ENCODE results near the gene GPD2. TPM values are rescaled to one million over a fixed set of nuclear protein-coding genes. Genes with fewer than 3 reads are reported as not detected.
"Not testable (repeated sequence)": the region's sequence is repeated elsewhere in the genome, so short reads cannot be mapped to it uniquely, and the experiment has no call there.

Gene GPD2
- total RNA-seq, 1 donor from 2014 or later: 49.5 TPM

DNA sequence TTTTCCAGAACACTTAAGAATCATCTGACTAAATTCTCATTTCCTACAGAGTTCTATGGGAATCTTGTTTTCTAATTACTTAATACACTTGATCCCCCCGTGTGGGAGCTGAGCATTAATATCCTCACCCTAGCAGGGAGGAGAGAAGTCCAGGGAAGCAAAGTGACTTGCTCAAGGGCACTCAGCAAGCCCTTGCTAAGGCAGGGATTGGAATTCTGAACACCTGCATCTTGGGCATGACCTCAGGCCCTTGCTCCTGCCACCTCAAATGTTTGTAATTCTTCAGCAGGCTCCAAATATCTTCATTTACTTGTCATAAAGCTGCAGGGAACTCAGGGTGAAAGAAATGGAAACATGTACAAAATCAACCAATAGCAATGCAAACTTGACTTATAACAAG lies 162.4 kb downstream of the GPD2 start:
- Mint-ChIP-seq H3K36me3 (ENCODE audit: insufficient read depth) (no peaks in the 10 kb centered on the region), H3K27ac (no peak overlapping the region), H3K4me3 (ENCODE audit: low read depth) (no peak overlapping the region), H3K27me3 (no peaks in the 10 kb centered on the region), H3K9me3 (ENCODE audit: low read depth) (no peaks in the 10 kb centered on the region), H3K4me1 (ENCODE audit: low read depth) (peaks cover 7% of the 10 kb centered on the region)
- TF ChIP-seq, protein P1, sequence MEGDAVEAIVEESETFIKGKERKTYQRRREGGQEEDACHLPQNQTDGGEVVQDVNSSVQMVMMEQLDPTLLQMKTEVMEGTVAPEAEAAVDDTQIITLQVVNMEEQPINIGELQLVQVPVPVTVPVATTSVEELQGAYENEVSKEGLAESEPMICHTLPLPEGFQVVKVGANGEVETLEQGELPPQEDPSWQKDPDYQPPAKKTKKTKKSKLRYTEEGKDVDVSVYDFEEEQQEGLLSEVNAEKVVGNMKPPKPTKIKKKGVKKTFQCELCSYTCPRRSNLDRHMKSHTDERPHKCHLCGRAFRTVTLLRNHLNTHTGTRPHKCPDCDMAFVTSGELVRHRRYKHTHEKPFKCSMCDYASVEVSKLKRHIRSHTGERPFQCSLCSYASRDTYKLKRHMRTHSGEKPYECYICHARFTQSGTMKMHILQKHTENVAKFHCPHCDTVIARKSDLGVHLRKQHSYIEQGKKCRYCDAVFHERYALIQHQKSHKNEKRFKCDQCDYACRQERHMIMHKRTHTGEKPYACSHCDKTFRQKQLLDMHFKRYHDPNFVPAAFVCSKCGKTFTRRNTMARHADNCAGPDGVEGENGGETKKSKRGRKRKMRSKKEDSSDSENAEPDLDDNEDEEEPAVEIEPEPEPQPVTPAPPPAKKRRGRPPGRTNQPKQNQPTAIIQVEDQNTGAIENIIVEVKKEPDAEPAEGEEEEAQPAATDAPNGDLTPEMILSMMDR (IDR thresholded peaks at IDR 0.05; ENCODE audit: unreplicated experiment): no peak
- DNase-seq (ENCODE audit: low spot score, unreplicated experiment): no peak

GRCh38 chr2:156600196-156600595 lies 164.0 kb downstream of the GPD2 start:
- Mint-ChIP-seq H3K27ac (no peak overlapping the region), H3K4me1 (ENCODE audit: low read depth) (no peaks in the 10 kb centered on the region), H3K36me3 (ENCODE audit: insufficient read depth) (no peaks in the 10 kb centered on the region), H3K27me3 (no peaks in the 10 kb centered on the region), H3K9me3 (ENCODE audit: low read depth) (no peaks in the 10 kb centered on the region), H3K4me3 (ENCODE audit: low read depth) (no peak overlapping the region)
- TF ChIP-seq, protein P1 (IDR thresholded peaks at IDR 0.05; ENCODE audit: unreplicated experiment): no peak
- DNase-seq (ENCODE audit: low spot score, unreplicated experiment): no peak

- Mint-ChIP-seq H3K4me1 (ENCODE audit: low read depth) (no peaks in the 10 kb centered on the region), H3K4me3 (ENCODE audit: low read depth) (no peak overlapping the region), H3K27me3 (no peaks in the 10 kb centered on the region), H3K9me3 (ENCODE audit: low read depth) (peaks cover 3% of the 10 kb centered on the region), H3K27ac (no peak overlapping the region), H3K36me3 (ENCODE audit: insufficient read depth) (no peaks in the 10 kb centered on the region)
- no peak for DNase-seq (ENCODE audit: low spot score, unreplicated experiment)
- TF ChIP-seq, protein P1 (IDR thresholded peaks at IDR 0.05; ENCODE audit: unreplicated experiment): no peak
These were observed 165.8 kb downstream of the GPD2 start for GRCh38 chr2:156601855-156602551.

DNA sequence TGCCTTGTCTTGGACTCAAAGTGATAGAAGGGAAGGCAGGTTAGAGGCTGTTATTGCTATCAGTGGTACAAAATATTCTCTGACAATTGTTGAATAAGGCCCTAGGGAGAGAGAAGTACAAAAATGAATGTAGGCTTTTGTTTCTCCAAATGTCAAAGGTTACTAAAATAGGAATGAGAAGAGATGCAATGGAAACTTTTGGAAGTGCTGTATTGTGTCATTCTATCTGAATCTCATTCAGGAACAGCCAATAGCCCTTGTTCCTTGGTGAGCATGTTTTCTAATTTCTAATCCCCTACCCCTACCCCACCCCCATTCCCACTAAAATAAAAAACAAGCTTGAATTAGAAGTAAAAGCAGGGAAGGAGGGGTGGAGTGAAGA lies 166.4 kb downstream of the GPD2 start:
- no peak for DNase-seq (ENCODE audit: low spot score, unreplicated experiment)
- Mint-ChIP-seq H3K36me3 (ENCODE audit: insufficient read depth) (no peaks in the 10 kb centered on the region), H3K27ac (no peak overlapping the region), H3K27me3 (no peaks in the 10 kb centered on the region), H3K4me1 (ENCODE audit: low read depth) (no peaks in the 10 kb centered on the region), H3K9me3 (ENCODE audit: low read depth) (peaks cover 3% of the 10 kb centered on the region), H3K4me3 (ENCODE audit: low read depth) (no peak overlapping the region)
- TF ChIP-seq, protein P1 (IDR thresholded peaks at IDR 0.05; ENCODE audit: unreplicated experiment): no peak

DNA sequence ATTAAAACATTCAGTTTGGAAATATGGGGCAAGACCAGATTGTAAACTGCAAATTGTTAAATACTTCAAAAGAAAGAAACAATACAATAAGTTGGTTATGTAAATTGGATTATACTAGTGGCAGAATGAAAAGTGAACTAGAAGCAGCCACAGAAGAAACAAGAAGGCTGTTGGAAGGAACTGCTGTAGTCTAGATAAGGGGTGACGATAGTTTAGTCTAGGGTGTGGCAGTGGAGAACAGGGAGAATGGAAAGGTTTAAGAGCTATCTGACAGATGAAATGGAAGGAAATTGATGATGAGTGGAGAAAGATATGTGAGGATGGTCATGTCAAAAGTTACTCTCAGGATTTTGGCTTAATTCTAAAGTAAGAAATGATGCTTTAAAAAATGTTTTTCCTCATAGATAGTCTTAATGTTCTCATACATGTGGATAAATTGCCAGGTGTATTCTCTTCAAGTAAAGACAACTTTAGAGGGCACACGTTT lies 179.7 kb downstream of the GPD2 start:
- H3K27me3 Mint-ChIP-seq: no peaks in the 10 kb centered on the region

DNA sequence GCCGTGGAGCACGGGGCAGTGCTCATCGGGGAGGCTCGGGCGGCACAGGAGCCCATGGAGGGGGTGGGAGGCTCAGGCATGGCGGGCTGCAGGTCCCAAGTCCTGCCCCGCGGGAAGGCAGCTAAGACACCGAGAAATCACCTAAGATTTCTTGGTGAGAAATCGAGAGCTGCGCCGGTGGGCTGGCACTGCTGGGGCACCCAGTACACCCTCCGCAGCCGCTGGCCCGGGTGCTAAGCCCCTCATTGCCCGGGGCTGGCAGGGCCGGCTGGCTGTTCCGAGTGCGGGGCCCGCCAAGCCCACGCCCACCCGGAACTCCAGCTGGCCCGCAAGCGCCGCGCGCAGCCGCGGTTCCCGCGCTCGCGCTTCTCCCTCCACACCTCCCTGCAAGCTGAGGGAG lies 181.9 kb downstream of the GPD2 start:
- peaks cover 13% of the 10 kb centered on the region for H3K9me3 Mint-ChIP-seq (ENCODE audit: low read depth)
- not testable (repeated sequence) for H3K27ac Mint-ChIP-seq; H3K4me3 Mint-ChIP-seq (ENCODE audit: low read depth); DNase-seq (ENCODE audit: low spot score, unreplicated experiment); H3K4me1 Mint-ChIP-seq (ENCODE audit: low read depth); H3K36me3 Mint-ChIP-seq (ENCODE audit: insufficient read depth); H3K27me3 Mint-ChIP-seq

More for the DNA sequence above, 179.7 kb downstream of the GPD2 start:
- DNase-seq (ENCODE audit: low spot score, unreplicated experiment): no peak
- H3K36me3 Mint-ChIP-seq (ENCODE audit: insufficient read depth): no peaks in the 10 kb centered on the region
- H3K4me1 Mint-ChIP-seq (ENCODE audit: low read depth): no peaks in the 10 kb centered on the region
- peaks cover 3% of the 10 kb centered on the region for H3K9me3 Mint-ChIP-seq (ENCODE audit: low read depth)
- TF ChIP-seq, protein P1 (IDR thresholded peaks at IDR 0.05; ENCODE audit: unreplicated experiment): no peak
- H3K27ac Mint-ChIP-seq: no peak overlapping the region
- H3K4me3 Mint-ChIP-seq (ENCODE audit: low read depth): no peak overlapping the region

Measured in progenitor cell of endocrine pancreas (in vitro differentiated cells).